Bronchus fibroblast of lung (primary cell): Measurements from ENCODE around the gene EPAS1. TPM values are rescaled to one million over a fixed set of nuclear protein-coding genes. Genes with fewer than 3 reads are reported as not detected.

Experiments
- total RNA-seq: library from RNA; depleted of rRNA; stranded (reverse); fragments of >200 nt; gene quantifications from 2 replicates; pipeline ENCODE4 v1.2.3, GENCODE V29; 2015

The EPAS1 gene
- 13.2 and 23.0 TPM in 2 replicates for total RNA-seq

GRCh38 chr2:46296840-46297545, at the start of gene EPAS1:
EPAS1 (plus strand) TSS chr2:46297407; CDS start chr2:46297912, 505 bp downstream.

Other genes with a start within 250 kb of the EPAS1 start
- gene TMEM247, start 182.2 kb downstream of the EPAS1 start, total RNA-seq, result not detected in 2 replicates
- 32.3 and 38.2 TPM in 2 replicates for gene RHOQ, start 245.1 kb downstream of the EPAS1 start, total RNA-seq
- gene ATP6V1E2, start 245.2 kb downstream of the EPAS1 start, total RNA-seq, result 4.9 and 5.5 TPM in 2 replicates